Neural crest cell (in vitro differentiated cells): ENCODE results near the gene GALK1. TPM values are rescaled to one million over a fixed set of nuclear protein-coding genes. Genes with fewer than 3 reads are reported as not detected.
"Not testable (repeated sequence)": the region's sequence is repeated elsewhere in the genome, so short reads cannot be mapped to it uniquely, and the experiment has no call there.

Source experiments
- DNase-seq: peaks from one replicate; pipeline ENCODE4 v3.0.0; 2021; ENCODE audit warnings: low read depth, mixed read lengths, low spot score
- H3K27ac Mint-ChIP-seq: one replicate; pipeline ENCODE4 v1.8.0; 2021; ENCODE audit warnings: mild to moderate bottlenecking, mixed read lengths; ENCODE audit not compliant: unreplicated experiment
- H3K27me3 Mint-ChIP-seq: 2 replicates; pipeline ENCODE4 v1.8.0; 2021; ENCODE audit warnings: low read depth, mild to moderate bottlenecking, mixed read lengths
- H3K36me3 Mint-ChIP-seq: 2 replicates; pipeline ENCODE4 v1.8.0; 2021; ENCODE audit warnings: low read depth, mild to moderate bottlenecking, mixed read lengths
- H3K4me1 Mint-ChIP-seq: 2 replicates; pipeline ENCODE4 v1.8.0; 2021; ENCODE audit warnings: mixed read lengths
- H3K4me3 Mint-ChIP-seq: one replicate; pipeline ENCODE4 v1.8.0; 2021; ENCODE audit warnings: mild to moderate bottlenecking, mixed read lengths
- H3K9me3 Mint-ChIP-seq: 2 replicates; pipeline ENCODE4 v1.8.0; 2021; ENCODE audit warnings: mixed read lengths
- CTCF ChIP-seq: fragments of 200-600 bp; sonication (generic); conservative IDR thresholded peaks from 2 replicates; pipeline ENCODE4 v1.5.0; 2021; ENCODE audit warnings: antibody characterized with exemption, mild to moderate bottlenecking
- total RNA-seq: library from RNA; stranded (reverse); gene quantifications from 2 replicates; pipeline ENCODE4 v1.2.1, GENCODE V29; 2021

The GALK1 gene
- total RNA-seq, 1 donor from 2014 or later, result 13.1 TPM

- Mint-ChIP-seq H3K27ac (no peak overlapping the region), H3K4me3 (peak overlapping the region; percentile 95), H3K27me3 (peaks cover 4% of the 10 kb centered on the region), H3K9me3 (peaks cover 3% of the 10 kb centered on the region), H3K36me3 (peaks cover 20% of the 10 kb centered on the region), H3K4me1 (peaks cover 51% of the 10 kb centered on the region)
- DNase-seq, result no peak
- TF ChIP-seq CTCF, result no peak
Observed at GRCh38 chr17:75779987-75780889, 15.2 kb upstream of the GALK1 start.

GRCh38 chr17:75779250-75779986 lies 14.4 kb upstream of the GALK1 start:
- peak overlapping the region; percentile 79 for H3K27ac Mint-ChIP-seq
- DNase-seq, result peak; percentile 89
- H3K36me3 Mint-ChIP-seq, result peaks cover 22% of the 10 kb centered on the region
- TF ChIP-seq CTCF, result peak; percentile 43
- H3K4me3 Mint-ChIP-seq, result peak overlapping the region; percentile 95
- H3K27me3 Mint-ChIP-seq, result peaks cover 5% of the 10 kb centered on the region
- peaks cover 46% of the 10 kb centered on the region for H3K4me1 Mint-ChIP-seq
- peaks cover 3% of the 10 kb centered on the region for H3K9me3 Mint-ChIP-seq

- DNase-seq, result no peak
- Mint-ChIP-seq H3K4me1 (peaks cover 40% of the 10 kb centered on the region), H3K27ac (peak overlapping the region; percentile 70), H3K9me3 (peaks cover 3% of the 10 kb centered on the region), H3K36me3 (peaks cover 24% of the 10 kb centered on the region), H3K4me3 (peak overlapping the region; percentile 93), H3K27me3 (peaks cover 8% of the 10 kb centered on the region)
- peak; percentile 76 for TF ChIP-seq CTCF
Observed at GRCh38 chr17:75778861-75779249, 13.9 kb upstream of the GALK1 start.

GRCh38 chr17:75778066-75778860 lies 13.3 kb upstream of the GALK1 start:
- H3K27ac Mint-ChIP-seq, result peak overlapping the region; percentile 70
- H3K9me3 Mint-ChIP-seq, DNase-seq, H3K27me3 Mint-ChIP-seq: not testable (repeated sequence)
- peaks cover 34% of the 10 kb centered on the region for H3K4me1 Mint-ChIP-seq
- H3K4me3 Mint-ChIP-seq, result peak overlapping the region; percentile 93
- peaks cover 24% of the 10 kb centered on the region for H3K36me3 Mint-ChIP-seq

- H3K4me1 Mint-ChIP-seq, result peaks cover 30% of the 10 kb centered on the region
- H3K27ac Mint-ChIP-seq, result no peak overlapping the region
- TF ChIP-seq CTCF, result no peak
- H3K4me3 Mint-ChIP-seq, result peak overlapping the region; percentile 93
- DNase-seq, result no peak
- H3K36me3 Mint-ChIP-seq, result peaks cover 24% of the 10 kb centered on the region
- peaks cover 12% of the 10 kb centered on the region for H3K27me3 Mint-ChIP-seq
- H3K9me3 Mint-ChIP-seq, result peaks cover 3% of the 10 kb centered on the region
Observed at GRCh38 chr17:75777296-75777922, 12.4 kb upstream of the GALK1 start.
